Fibroblast of the conjunctiva (primary cell): ENCODE results near the gene CLEC1A.

Experiments used
- DNase-seq: peaks from one replicate; pipeline ENCODE4 v3.0.0-alpha.2; 2010; ENCODE audit warnings: low read depth

CLEC1A gene

DNA sequence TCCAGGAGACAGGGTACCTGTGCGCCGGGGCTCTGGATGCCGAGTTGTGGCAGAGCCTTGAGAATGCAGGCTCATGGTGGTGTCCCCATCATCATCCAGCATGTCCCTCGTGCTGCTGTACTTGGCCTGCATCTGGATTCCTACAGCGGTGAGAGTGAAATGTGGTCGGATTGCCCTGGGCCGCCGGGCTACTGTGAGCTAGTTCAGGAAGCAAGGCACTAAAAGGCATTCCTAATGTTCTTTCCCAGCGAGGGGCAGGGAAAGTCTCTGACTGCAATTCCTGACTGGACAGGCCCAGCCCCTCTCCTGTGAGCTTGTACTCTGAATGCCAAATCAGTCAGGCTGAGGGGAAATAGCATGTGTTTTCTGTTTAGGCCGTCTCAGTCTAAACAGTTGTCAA, at the start of gene CLEC1A:
TSS of gene CLEC1A (minus strand) at position 195 of the 400 bp plus-strand sequence. CDS start at position 132, 63 bp downstream.
- DNase-seq = no peak

GRCh38 chr12:10147714-10148403, 49.1 kb upstream of the CLEC1A start:
- DNase-seq = no peak

GRCh38 chr12:10142976-10143589, 44.3 kb upstream of the CLEC1A start:
- DNase-seq = no peak

DNA sequence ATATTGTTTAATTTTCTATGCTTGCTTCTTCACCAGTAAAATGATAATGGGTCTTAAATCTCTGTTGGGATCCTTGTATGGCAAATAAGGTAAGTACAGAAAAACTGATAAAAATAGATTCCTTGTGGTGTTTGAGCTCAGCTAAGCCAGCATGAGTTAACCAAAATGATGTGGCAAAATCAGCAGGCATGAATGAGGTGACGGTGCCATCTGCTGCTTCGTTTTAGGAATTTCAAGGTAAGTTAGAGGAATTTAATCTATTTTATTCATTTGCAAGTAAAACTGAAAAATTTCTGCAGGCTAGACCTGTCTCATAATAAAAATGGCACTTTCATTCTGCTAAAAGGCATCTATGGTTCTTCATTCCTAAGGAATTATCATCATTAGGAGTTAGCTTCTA, 41.2 kb upstream of the CLEC1A start:
- DNase-seq = peak; percentile 40

DNA sequence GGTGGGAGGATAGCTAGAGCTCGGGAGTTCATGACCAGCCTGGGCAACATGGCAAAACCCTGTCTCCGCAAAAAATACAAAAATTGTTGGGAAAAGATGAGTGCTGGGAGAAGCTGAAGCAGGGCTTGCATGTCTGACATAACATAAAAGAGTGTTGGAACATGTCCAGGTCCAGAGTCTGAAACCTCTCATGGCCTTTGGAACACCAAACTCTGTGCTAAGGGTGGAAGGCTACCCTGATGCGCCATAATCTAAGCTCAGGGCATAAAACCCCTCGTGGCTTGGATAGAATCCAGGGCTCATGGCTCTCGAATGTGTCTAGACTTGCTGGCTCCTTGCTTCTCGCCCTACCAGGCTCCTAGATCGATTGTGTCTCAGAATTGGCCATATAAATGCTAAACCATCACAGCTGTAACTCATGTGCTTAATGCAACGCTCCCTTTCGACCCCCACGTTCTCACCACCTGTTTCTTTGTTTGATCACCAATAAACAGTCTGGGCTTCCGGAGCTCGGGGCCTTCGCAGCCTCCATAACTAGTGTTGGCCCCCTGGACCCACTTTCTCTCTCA, 37.9 kb upstream of the CLEC1A start:
- no peak for DNase-seq

- DNase-seq = no peak
These were observed 36.3 kb upstream of the CLEC1A start for GRCh38 chr12:10135126-10135525.

DNA sequence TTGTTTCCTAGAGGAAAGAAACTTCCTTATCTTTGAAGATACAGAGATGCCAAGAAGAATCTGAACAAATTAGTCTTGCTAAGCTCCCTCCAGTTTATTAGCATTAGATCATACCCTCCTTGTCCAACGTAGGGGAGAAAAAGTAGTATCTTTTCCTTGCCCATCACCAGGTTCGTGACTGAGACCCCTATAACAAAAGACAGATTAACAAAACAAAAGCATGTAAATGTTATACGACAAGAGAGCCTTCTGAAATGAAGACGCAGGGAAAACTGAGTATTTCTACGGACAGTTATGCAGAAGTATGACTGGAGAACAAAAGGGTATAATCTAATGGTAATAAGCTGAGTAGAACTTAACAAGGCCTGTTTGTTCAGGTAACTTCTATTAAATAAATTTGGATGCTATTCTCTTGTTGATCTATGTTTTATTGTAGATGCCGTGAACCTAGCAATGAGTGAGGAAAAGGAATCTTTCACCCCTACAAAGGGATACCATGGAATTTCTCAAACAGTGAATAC, 34.1 kb upstream of the CLEC1A start:
- no peak for DNase-seq

DNA sequence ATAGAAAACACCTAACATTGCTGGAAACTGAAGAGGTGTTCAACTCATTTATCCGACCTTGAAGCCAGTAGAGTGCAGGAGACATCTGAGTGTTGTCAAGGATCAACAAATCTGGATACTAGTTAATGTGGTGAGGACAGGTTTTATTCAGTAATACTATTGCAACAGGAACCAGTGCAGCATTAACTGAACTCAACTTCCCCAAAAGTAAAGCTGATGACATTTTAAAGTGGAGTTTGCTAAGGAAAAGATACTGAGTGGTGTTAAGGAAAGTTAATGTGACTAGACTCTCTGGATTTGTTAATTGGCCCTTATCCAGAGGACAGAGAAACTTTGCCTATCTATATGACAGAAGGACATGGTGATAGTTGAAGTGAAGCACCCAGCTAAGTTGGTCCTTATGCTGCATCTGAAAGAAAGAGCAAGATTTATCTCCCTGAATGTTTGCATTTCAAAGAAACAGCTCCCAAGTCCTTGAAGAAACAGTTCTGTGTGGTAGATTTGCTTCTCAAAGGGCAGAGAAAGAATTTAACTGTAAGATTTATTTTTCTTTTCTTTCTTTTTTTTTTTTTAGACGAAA, 32.4 kb upstream of the CLEC1A start:
- no peak for DNase-seq

GRCh38 chr12:10130042-10130441, 31.3 kb upstream of the CLEC1A start, which contains the start of gene CLEC7A:
Gene CLEC7A (minus strand): TSS chr12:10130199. CDS start chr12:10130082, 117 bp downstream.
- no peak for DNase-seq

DNA sequence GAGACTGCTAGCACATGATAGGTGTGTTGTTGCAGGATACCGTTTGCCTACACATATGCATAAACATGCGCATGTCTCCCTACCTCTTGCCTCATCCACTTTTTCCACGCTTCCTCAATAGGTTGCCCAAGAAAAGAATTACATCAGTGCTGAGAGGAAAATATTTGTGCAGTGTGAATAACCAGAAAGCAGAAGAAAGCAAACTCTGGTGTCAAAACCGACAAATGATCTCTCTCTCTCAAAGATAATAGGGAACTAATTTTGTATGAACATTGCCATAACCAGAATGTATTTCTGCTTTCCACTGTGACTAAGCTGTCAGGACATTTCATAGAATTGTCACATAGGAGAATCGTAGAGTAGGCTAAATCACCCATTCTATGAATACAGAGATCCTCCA, 29.9 kb upstream of the CLEC1A start:
- no peak for DNase-seq

DNA sequence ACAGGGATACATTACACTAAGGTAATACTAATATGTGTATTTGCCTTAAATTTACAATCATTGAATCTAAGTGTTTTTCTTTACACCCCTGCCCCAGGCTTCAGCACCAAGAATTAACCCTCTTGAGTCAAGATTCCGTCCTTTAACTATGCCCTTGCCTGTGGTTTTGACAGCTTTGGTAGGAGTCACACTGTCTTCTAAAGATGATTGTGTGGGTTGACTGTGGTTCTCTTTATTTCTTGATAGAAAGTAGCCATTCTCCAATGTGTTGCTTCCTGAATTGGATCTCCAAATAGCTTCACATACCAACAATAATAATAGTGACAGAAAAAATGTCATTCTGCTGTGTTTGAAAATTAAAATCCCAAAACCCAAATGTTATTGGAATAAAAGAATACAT, 27.6 kb upstream of the CLEC1A start:
- DNase-seq = no peak

DNA sequence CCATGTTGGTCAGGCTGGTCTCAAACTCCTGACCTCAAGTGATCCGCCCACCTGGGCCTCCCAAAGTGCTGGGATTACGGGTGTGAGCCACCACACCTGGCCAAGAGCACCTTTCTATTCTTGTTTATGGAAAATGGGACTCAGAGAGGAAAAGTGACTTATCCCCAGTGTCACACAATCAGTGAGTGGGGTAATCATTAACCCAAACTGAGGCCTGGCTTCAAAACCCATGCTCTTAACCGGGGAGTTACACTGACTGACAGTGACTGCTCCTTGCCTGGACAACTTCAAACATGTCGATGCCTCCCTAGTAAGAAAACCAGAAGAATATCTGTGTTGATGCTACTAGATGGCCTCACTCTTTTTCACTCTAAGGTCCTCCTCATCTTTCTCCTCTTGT, 23.9 kb upstream of the CLEC1A start:
- no peak for DNase-seq

DNA sequence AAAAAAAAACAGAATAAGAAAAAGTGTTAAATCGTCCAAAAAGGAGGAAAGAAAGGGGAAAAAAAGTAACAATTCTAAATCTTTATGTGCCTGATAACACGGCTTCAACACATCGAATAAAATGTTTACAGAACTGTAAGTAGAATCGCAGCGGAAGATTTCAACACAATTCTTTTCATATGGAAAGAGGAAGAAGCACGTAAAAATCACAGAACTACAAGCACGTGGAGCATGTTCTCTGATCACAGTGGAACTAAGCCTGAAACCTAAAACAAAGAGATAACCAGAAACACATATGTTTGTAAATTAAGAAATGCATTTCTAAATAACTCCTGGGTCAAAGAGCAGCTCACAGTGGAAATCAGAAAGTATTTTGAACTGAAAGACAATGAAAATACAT, 22.5 kb upstream of the CLEC1A start:
- no peak for DNase-seq

- no peak for DNase-seq
These were observed 20.3 kb upstream of the CLEC1A start for GRCh38 chr12:10119066-10119465.

- DNase-seq = no peak
These were observed 17.1 kb upstream of the CLEC1A start for GRCh38 chr12:10115890-10116289.

- no peak for DNase-seq
These were observed 16.5 kb upstream of the CLEC1A start for GRCh38 chr12:10115311-10115710.

DNA sequence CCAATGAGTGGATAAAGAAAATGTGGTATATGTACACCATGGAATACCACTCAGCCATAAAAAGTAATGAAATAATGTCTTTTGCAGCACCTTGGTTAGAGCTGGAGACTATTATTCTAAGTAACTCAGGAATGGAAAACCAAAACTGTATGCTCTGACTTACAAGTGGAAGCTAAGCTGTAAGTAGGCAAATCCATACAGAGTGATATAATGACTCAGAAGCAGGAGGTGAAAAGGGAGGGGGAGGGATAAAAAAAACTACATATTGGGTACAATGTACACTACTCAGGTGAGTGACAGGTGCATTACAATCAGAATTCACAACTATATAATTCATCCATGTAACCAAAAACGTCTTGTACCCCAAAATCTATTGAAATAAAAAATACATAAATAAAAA, 15.1 kb upstream of the CLEC1A start:
- no peak for DNase-seq

DNA sequence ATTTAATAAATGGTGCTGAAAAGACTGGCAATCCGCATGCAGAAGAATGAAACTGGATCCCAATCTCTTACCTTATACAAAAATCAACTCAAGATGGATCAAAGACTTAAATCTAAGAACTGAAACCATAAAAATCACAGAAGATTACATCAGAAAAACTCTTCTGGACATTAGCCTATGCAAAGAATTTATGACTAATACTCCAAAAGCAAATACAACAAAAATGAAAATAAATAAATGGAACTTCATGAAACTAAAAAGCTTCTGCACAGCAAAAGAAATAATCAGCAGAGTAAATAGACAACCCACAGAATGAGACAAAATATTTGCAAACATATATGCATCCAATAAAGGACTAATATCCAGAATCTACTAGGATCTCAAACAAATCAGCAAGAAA, 14.3 kb upstream of the CLEC1A start:
- DNase-seq = no peak

- DNase-seq = no peak
These were observed 12.7 kb upstream of the CLEC1A start for GRCh38 chr12:10111451-10111850.

GRCh38 chr12:10110256-10110844, 11.6 kb upstream of the CLEC1A start:
- no peak for DNase-seq

DNA sequence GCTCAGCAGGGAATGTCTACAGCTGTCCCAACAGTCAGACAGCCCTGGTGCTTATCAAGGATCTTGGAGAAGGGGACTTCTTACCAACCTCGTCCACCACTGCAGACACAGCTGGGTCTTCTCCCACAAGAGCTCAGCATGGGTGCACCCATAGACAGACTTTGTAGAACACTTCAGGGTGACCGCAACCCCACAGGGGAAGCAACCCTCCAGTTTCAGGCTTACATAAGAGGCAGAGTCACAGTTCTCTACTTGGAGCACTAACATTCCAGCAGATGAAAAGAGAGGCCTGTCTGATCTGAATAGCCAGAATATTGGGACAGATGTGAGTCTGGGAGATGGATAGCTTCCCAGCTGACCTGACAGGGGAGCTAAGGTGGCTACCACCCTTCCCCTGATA, 3.5 kb upstream of the CLEC1A start:
- DNase-seq = no peak

DNA sequence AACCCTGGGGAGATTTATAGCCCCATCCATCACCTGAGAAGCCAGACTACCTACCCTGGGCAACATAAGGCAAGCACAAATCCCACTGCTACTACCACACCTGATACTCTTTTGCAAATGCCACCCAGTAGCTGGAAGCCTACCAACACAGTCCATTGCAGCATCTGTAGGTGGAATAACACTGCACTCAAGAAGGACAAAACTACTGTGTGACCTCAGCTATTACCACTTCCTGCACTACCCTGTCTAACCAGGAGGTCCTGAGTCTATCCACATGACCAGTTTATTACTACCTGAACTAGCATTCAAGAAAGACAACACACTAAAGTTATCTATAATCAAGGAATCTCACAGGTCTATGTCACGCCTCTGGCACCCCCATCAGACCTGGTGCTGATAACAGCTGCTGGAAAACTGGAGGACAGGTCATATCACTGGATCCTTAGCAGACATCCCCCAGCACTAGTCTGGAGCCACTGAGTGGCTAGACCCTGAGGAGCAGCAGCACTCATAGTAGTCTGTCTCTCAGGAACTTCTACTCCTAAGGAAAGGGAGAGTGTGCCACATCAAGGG, 2.9 kb upstream of the CLEC1A start:
- no peak for DNase-seq
